GM12878 (cell line): ENCODE measurements around the gene CCDC200. TPM values are rescaled to one million over a fixed set of nuclear protein-coding genes. Genes with fewer than 3 reads are reported as not detected.
"Not testable (repeated sequence)": the region's sequence is repeated elsewhere in the genome, so short reads cannot be mapped to it uniquely, and the experiment has no call there.

Experiments
- ATAC-seq: fragments of 200-7000 bp; cut with Tn5 transposase; 3 replicates; pipeline ENCODE4 v1.9.1; 2020; ENCODE audit warnings: mild to moderate bottlenecking, moderate library complexity
- Bru-seq: library from RNA; stranded (reverse); fragments of 400-500 nt; gene quantifications from one replicate; lab custom pipeline; 2021; lab: Mats Ljungman, UMichigan
- BruChase-seq, 2 experiments: library from RNA; stranded (reverse); fragments of 400-500 nt; gene quantifications; one replicate each; lab custom pipeline; 2021; lab: Mats Ljungman, UMichigan
- BruUV-seq: library from RNA; stranded (reverse); fragments of 400-500 nt; replicated peaks from 2 replicates; lab custom pipeline; 2021; lab: Mats Ljungman, UMichigan
- CTCF ChIA-PET: fragments of 300-600 bp; sonication (Branson Sonifier 250); formaldehyde crosslinking; extraction: SDS; loops from one replicate; lab custom pipeline; 2021; ENCODE audit warnings: inconsistent platforms; lab: Yijun Ruan, JAX
- POLR2A ChIA-PET: fragments of 350-600 bp; formaldehyde crosslinking; extraction: SDS; loops from one replicate; lab custom pipeline; 2021; ENCODE audit warnings: inconsistent platforms; lab: Charles Lee
- RAD21 ChIA-PET: fragments of 300-600 bp; sonication (Branson Sonifier 250); formaldehyde crosslinking; loops from one replicate; lab custom pipeline; 2023; ENCODE audit warnings: antibody characterized with exemption; ENCODE audit not compliant: unreplicated experiment; lab: Charles Lee
- SMC1A ChIA-PET: fragments of 300-600 bp; sonication (Branson Sonifier 250); formaldehyde crosslinking; loops from one replicate; lab custom pipeline; 2023; ENCODE audit not compliant: unreplicated experiment, uncharacterized antibody; lab: Charles Lee
- DNase-seq: peaks from one replicate; pipeline ENCODE4 v3.0.0-alpha.2; 2011; ENCODE audit warnings: low read depth, low spot score
- FAIRE-seq: peaks from 3 replicates; lab custom pipeline; 2011; peaks lifted over from hg19 to GRCh38; lab: Jason Lieb, UNC
- H2AFZ ChIP-seq: 2 replicates; pipeline ENCODE4 v1.6.0; 2011; ENCODE audit warnings: low read depth, low read length, control low read depth; ENCODE audit not compliant: control insufficient read depth
- H3K27ac ChIP-seq: 2 replicates; pipeline ENCODE4 v1.5.1; 2011; ENCODE audit warnings: control low read depth; ENCODE audit not compliant: control insufficient read depth, insufficient read depth
- H3K27me3 ChIP-seq, 2 experiments: replicated peaks in 1 of 2; 2 replicates each; pipeline versions ENCODE4 v1.6.0 to v1.6.1; 2011; ENCODE audit warnings: low read length in 1 of 2; ENCODE audit not compliant: control insufficient read depth in 2 of 2, insufficient read depth in 2 of 2
- H3K36me3 ChIP-seq, 2 experiments: 2 replicates each; pipeline ENCODE4 v1.5.1; 2011; ENCODE audit warnings: low read length in 1 of 2; ENCODE audit not compliant: control insufficient read depth in 2 of 2, insufficient read depth in 2 of 2
- H3K4me1 ChIP-seq: 2 replicates; pipeline ENCODE4 v1.6.1; 2011; ENCODE audit warnings: mild to moderate bottlenecking, low read length, moderate library complexity, mixed read lengths; ENCODE audit not compliant: control insufficient read depth, insufficient read depth
- H3K4me2 ChIP-seq: 2 replicates; pipeline ENCODE4 v1.6.0; 2011; ENCODE audit warnings: control low read depth; ENCODE audit not compliant: control insufficient read depth, insufficient read depth
- H3K4me3 ChIP-seq: fragments of 200-600 bp; sonication (generic); 2 replicates; pipeline ENCODE4 v1.5.1; 2016
- H3K79me2 ChIP-seq: 2 replicates; pipeline ENCODE4 v1.6.0; 2011; ENCODE audit warnings: low read length; ENCODE audit not compliant: control insufficient read depth, insufficient read depth
- H3K9ac ChIP-seq: 2 replicates; pipeline ENCODE4 v1.8.0; 2011; ENCODE audit warnings: low read length, control low read depth, mixed read lengths; ENCODE audit not compliant: control insufficient read depth, insufficient read depth
- H3K9me3 ChIP-seq: replicated peaks from 3 replicates; pipeline ENCODE4 v1.5.1; 2011; ENCODE audit warnings: mild to moderate bottlenecking, low read length; ENCODE audit not compliant: control insufficient read depth, insufficient read depth
- H4K20me1 ChIP-seq: 2 replicates; pipeline ENCODE4 v1.6.0; 2011; ENCODE audit not compliant: control insufficient read depth, insufficient read depth
- WGBS: methylation state at CpG from one replicate; pipeline ENCODE4 v1.1.6; 2016; ENCODE audit warnings: low lambda C conversion rate; ENCODE audit not compliant: insufficient replicate concordance, insufficient coverage; ENCODE audit errors: missing lambda C conversion rate; 5-methylcytosine and 5-hydroxymethylcytosine counted together
- in situ Hi-C: fragments of 300-500 bp; cut with MboI; formaldehyde crosslinking; loops from 9 replicates; pipeline ENCODE4 v1.14.3; 2018; ENCODE audit warnings: mixed read lengths
- intact Hi-C: fragments of 100-400 bp; cut with micrococcal nuclease; formaldehyde crosslinking; loops from one replicate; pipeline ENCODE4 v1.14.2; 2022; ENCODE audit not compliant: unreplicated experiment
- long read RNA-seq, 2 experiments: library from polyadenylated mRNA; unstranded; transcript quantifications; one replicate each; pipeline ENCODE4 v2.0.0, GENCODE V29; 2019 to 2020
- polyA minus RNA-seq, 3 experiments: library from RNA; depleted of rRNA, polyadenylated mRNA; stranded (reverse); fragments of >200 nt; gene quantifications; 2 replicates each; pipeline ENCODE4 v1.2.3, GENCODE V29; 2011
- polyA plus RNA-seq, 11 experiments: library from polyadenylated mRNA; depleted of rRNA in 4 of 11; unstranded in 6 of 11; stranded (reverse) in 5 of 11; fragments of >200 nt; fragmentation: Nextera tagmentation in 4 of 11; fragmentation: Illumina TruSeq in 1 of 11; extraction: Ambion mirVana in 4 of 11; extraction: Trizol in 1 of 11; gene quantifications; 1 replicate in 1 of 11; 2 replicates in 10 of 11; pipeline versions ENCODE4 v1.2.1 to v1.2.3, GENCODE V29; 2011 to 2016; ENCODE audit warnings: inconsistent platforms in 2 of 11, missing spikeins in 2 of 11, low read depth in 1 of 11
- total RNA-seq, 4 experiments: library from RNA; depleted of rRNA in 3 of 4; stranded (reverse); fragments of >200 nt in 3 of 4; fragmentation: Illumina TruSeq in 1 of 4; extraction: Trizol in 1 of 4; gene quantifications; 2 replicates each; pipeline versions ENCODE4 v1.2.1 to v1.2.3, GENCODE V29; 2013 to 2021

The CCDC200 gene
- total RNA-seq (2013; cell fraction: nucleolus; rRNA removed) = not detected in 2 replicates
- total RNA-seq (2014; rRNA removed) = not detected in 2 replicates
- not detected in 2 replicates for total RNA-seq (2014; rRNA removed; fragmentation: Illumina TruSeq; extraction: Trizol)
- total RNA-seq (2021) = not detected in 2 replicates
- 1.7 TPM for polyA plus RNA-seq (2011; ENCODE audit: low read depth)
- not detected in 2 replicates for polyA plus RNA-seq (2011; rRNA removed)
- not detected in 2 replicates for polyA plus RNA-seq (2011; cell fraction: cytosol; rRNA removed)
- polyA plus RNA-seq (2011; cell fraction: nucleus; rRNA removed) = not detected in 2 replicates
- 3.0 and 6.4 TPM in 2 replicates for polyA plus RNA-seq (2012)
- polyA plus RNA-seq (2014; fragmentation: Illumina TruSeq; extraction: Trizol) = not detected in 2 replicates
- polyA plus RNA-seq (2014; fragmentation: Nextera tagmentation; extraction: Ambion mirVana) = 1 to 10 TPM in 1 of 2 experiments, under 1 TPM in 1; 0.46 to 2.3 TPM
- not detected in 2 replicates for polyA plus RNA-seq (2014; rRNA removed)
- 1 to 10 TPM; 3.2 to 3.9 TPM for polyA plus RNA-seq (2016; fragmentation: Nextera tagmentation; extraction: Ambion mirVana)
- not detected in 2 replicates for polyA minus RNA-seq (2011; rRNA and poly(A)+ RNA removed)
- not detected in 2 replicates for polyA minus RNA-seq (2011; cell fraction: cytosol; rRNA and poly(A)+ RNA removed)
- polyA minus RNA-seq (2011; cell fraction: nucleus; rRNA and poly(A)+ RNA removed) = not detected in 2 replicates
- Bru-seq, nascent RNA = percentile 9 among the genes with signal in this experiment
- percentile 16 among the genes with signal in this experiment for BruChase-seq, experiment 1, labeled RNA remaining after a 6-hour chase
- percentile 13 among the genes with signal in this experiment for BruChase-seq, experiment 2, labeled RNA remaining after a 2-hour chase
- long read RNA-seq, experiment 1 = 0 reads
- long read RNA-seq, experiment 2, partial matches to known transcripts = 0 of 16 reads
- long read RNA-seq, experiment 2, other reads (novel, unspliced or antisense) = 16 of 16 reads

DNA sequence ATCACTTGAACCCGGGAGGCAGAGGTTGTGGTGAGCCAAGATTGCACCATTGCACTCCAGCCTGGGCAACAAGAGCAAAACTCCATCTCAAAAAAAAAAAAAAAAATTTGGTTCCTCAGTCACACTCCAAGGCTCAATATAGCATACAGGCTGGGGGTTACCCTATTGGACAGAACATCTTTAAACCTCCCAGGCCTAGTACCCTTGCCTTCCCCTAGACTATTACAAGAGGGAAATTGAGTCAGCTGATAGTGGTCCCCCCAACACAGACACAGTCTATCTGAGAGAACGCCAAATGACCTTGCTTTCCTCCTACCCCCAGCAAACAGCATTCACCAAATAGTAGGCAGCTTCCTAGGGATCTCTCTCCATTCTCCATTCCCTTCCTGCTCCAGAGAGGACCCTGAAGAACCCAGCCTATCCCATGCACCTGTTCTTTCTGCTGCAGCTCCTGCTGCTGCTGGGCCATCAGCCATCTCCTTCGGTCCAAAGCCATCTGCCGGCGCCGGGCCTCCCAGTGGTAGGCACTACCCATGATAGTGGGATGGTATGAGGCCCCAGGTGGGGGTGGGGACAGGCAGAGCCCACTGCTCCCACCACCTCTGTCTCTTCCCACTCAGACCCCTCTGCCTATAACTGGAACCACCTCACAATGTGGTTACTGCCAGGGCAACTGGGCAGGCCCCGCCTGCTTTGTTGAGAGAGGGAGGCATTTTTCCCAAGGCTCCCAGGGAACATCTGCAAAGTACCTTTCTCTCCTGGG lies at the start of gene CCDC200:
TSS of gene CCDC200 (minus strand) at position 604 of the 763 bp plus-strand sequence. CDS start at position 535, 69 bp downstream.
- H3K4me1 ChIP-seq, in situ Hi-C loops, POLR2A ChIA-PET, RAD21 ChIA-PET, H3K9ac ChIP-seq, intact Hi-C loops, H3K9me3 ChIP-seq, H3K27ac ChIP-seq, SMC1A ChIA-PET, H2AFZ ChIP-seq, BruUV-seq, DNase-seq, H3K36me3 ChIP-seq, H4K20me1 ChIP-seq, H3K4me3 ChIP-seq, CTCF ChIA-PET, ATAC-seq, H3K4me2 ChIP-seq, FAIRE-seq, H3K27me3 ChIP-seq, H3K79me2 ChIP-seq: not testable (repeated sequence)
- WGBS = no CpG with 5 or more reads among the region's 7 CpGs

DNA sequence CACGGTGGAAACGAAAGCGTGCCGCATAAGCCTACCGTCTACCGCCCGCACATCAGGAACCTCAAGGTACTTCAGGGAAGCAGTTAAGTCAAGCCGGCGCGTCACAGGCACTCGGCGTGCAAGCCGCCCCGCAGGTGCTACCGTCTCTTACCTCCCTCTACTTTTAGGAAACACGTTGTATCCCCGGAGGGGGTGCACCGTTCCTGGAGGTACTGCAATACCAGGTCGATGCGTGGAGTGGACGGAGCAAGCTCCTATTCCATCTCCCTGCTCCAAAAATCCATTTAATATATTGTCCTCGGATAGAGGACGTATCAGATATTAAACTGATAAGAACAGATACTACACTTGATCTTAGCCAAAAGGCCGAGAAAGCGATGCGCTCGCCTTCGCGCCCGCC lies 44.5 kb upstream of the CCDC200 start:
- ATAC-seq, DNase-seq: not testable (repeated sequence)

More for the DNA sequence above, 44.5 kb upstream of the CCDC200 start:
- H3K9me3 ChIP-seq, POLR2A ChIA-PET, H3K4me3 ChIP-seq, H3K4me1 ChIP-seq, RAD21 ChIA-PET, in situ Hi-C loops, FAIRE-seq, H3K27me3 ChIP-seq, H3K79me2 ChIP-seq, H3K27ac ChIP-seq, H3K9ac ChIP-seq, H3K36me3 ChIP-seq, intact Hi-C loops, H4K20me1 ChIP-seq, H3K4me2 ChIP-seq, SMC1A ChIA-PET, CTCF ChIA-PET, H2AFZ ChIP-seq: not testable (repeated sequence)
- WGBS = no CpG with 5 or more reads among the region's 30 CpGs
- TSS peak; percentile 100 for BruUV-seq
